Measurements from ENCODE around the gene IGFBP7.

The IGFBP7 gene

GRCh38 chr4:57109847-57110639, at the start of gene IGFBP7:
IGFBP7 (minus strand) TSS chr4:57110385; CDS start chr4:57110351, 34 bp downstream.
- DNase-seq (ENCODE audit: insufficient read length, low spot score) = no peak
- FAIRE-seq = no peak

- DNase-seq (ENCODE audit: insufficient read length, low spot score) (no peak), FAIRE-seq (no peak)
These were observed 49.7 kb upstream of the IGFBP7 start for GRCh38 chr4:57159866-57160265.

- DNase-seq (ENCODE audit: insufficient read length, low spot score) (no peak), FAIRE-seq (no peak)
These were observed 48.6 kb upstream of the IGFBP7 start for GRCh38 chr4:57158762-57159161.

GRCh38 chr4:57158221-57158620, 48.0 kb upstream of the IGFBP7 start:
- DNase-seq (ENCODE audit: insufficient read length, low spot score) = no peak
- FAIRE-seq = no peak

GRCh38 chr4:57157596-57158137, 47.5 kb upstream of the IGFBP7 start:
- DNase-seq (ENCODE audit: insufficient read length, low spot score) (no peak), FAIRE-seq (no peak)

DNA sequence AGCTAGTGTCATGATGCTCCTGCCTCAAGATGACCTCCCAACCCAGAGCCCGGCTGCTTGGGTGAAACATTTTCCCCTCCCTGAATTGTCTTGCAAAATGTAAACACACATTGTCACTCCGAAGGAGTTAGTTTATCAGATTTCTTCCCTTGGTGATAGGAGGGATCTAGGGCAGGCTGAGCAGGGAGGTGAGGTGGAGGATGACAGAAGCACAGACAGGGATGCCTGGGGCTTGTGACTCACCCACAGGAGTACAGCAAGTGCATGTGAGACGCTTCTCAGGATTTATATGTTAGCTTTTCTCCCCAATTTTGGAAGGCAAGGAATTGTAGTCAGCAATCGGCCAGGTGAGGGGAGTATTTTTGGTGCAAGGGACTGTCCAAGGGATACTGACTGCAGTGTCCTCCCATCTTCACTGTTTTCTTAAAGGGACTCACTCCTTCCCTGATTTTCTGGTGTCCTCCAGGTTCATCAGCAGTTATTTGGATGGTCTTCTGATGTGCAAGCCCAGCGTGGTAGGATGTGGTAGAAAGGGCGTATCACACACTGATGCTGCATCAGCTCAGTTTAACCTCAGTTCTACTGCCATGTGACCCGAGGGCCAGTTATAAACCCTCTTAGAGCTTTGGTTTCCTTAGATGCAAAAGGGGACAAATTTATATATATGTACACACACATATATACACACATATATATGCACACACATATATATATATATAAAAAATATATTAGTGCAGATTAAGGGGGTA, 46.2 kb upstream of the IGFBP7 start:
- no peak for FAIRE-seq
- no peak for DNase-seq (ENCODE audit: insufficient read length, low spot score)

DNA sequence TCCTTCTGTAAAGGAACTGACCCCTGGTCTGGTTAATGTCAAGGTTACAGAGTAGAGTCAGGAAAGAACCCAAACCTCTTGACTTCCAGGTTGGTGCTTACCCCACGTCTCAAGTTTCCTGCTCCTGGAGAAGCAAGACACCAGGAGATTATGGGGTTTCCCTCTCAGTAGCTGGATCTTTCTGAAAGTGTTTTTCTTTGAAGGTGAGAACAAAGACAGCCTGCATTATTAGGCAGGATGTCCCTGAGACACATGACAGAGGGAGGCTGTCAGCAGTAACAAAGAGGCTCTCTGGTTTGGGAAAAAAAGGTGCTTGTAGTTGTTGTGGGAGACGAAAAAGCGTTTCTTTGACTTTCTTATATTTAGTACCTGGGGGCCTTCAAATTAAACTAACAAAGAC, 44.7 kb upstream of the IGFBP7 start:
- FAIRE-seq = no peak
- no peak for DNase-seq (ENCODE audit: insufficient read length, low spot score)

GRCh38 chr4:57154191-57154590, 44.0 kb upstream of the IGFBP7 start:
- no peak for FAIRE-seq

GRCh38 chr4:57153207-57153606, 43.0 kb upstream of the IGFBP7 start:
- FAIRE-seq = no peak
- DNase-seq (ENCODE audit: insufficient read length, low spot score) = no peak

More at GRCh38 chr4:57154191-57154590, 44.0 kb upstream of the IGFBP7 start:
- no peak for DNase-seq (ENCODE audit: insufficient read length, low spot score)

DNA sequence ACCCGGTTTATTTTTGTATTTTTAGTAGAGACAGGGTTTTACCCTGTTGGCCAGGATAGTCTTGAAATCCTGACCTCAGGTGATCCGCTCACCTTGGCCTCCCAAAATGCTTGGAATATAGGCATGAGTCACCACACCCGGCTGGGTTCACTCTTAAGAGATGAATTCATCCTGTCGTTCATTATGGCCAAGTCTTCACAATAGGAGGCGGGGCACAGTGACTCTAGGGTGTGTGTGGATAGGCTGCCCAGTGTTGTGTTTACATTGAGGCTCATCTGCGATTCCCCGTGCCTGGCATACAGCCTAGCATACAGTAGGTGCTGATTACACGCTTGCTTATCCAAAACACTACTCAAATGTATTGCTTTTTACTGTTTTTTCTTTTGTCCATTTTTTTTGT, 41.3 kb upstream of the IGFBP7 start:
- DNase-seq (ENCODE audit: insufficient read length, low spot score) (no peak), FAIRE-seq (no peak)

GRCh38 chr4:57149833-57150232, 39.6 kb upstream of the IGFBP7 start:
- no peak for FAIRE-seq

DNA sequence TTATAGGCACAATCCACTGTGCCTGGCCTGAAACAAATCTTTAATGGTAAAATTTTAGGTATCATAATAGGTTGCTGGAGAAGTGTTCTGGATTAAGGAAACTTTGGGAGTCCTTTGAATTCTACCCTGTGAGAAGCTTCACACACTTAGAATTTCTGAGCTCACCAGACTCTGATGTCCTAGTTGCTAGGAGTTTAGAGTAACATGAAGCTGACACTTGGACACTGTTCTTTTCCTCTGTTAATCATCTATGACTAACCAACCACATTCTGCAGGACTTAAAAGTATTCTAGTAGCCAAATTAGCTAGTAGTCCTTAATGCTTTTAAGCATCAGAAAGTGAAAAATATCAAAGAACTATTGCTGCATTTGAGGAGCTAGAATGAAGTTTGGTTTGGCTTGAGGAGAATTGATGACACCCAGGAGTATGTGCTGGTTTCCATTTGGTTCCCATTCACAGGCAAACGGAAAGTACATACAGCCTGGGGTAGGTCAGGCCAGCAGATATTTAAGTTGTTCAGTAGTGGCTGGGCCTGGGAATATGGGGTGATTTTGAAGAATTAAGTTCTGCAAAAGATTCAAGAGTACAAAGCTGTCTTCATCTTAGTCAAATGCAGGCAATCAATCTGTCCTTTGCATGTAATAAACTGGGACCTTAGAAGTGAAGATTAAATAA, 38.8 kb upstream of the IGFBP7 start:
- no peak for FAIRE-seq
- no peak for DNase-seq (ENCODE audit: insufficient read length, low spot score)

More at GRCh38 chr4:57149833-57150232, 39.6 kb upstream of the IGFBP7 start:
- no peak for DNase-seq (ENCODE audit: insufficient read length, low spot score)

- FAIRE-seq (no peak), DNase-seq (ENCODE audit: insufficient read length, low spot score) (no peak)
These were observed 38.0 kb upstream of the IGFBP7 start for GRCh38 chr4:57148177-57148576.

DNA sequence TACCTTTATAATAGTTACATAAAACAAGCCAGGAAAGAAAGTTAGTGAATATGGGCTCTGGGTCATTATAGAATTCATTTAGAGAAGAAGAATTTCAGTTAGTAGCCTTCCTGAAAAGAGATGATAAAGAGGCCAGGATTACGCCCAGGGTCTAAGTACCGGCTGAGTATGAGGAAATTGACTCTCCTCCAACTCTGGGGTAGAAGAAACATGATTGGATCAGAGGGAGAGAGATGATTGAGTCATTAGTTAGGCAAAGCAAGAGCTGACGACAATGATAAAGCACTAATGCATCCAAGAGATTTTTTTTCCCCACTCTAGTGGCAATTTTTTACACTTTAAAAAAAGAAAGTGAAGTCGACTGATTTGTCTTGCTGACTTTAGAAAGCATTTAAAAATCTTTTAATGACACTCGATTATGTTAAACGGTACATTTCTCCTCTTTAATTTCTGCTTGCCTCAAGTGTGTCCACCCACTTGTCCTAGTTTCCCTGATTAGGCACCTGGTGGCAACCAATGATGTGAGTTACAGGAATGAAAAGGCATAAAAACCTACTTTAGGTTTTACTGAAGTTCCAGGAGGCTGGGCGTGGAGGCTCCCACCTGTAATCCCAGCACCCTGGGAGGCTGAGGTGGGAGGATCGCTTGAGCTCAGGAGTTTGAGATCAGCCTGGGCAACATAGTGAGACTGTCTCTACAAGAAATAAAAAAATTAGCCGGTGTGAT, 37.3 kb upstream of the IGFBP7 start:
- DNase-seq (ENCODE audit: insufficient read length, low spot score) (no peak), FAIRE-seq (no peak)

GRCh38 chr4:57146444-57146843, 36.3 kb upstream of the IGFBP7 start:
- no peak for FAIRE-seq
- DNase-seq (ENCODE audit: insufficient read length, low spot score) = no peak

- DNase-seq (ENCODE audit: insufficient read length, low spot score) = no peak
- no peak for FAIRE-seq
These were observed 34.3 kb upstream of the IGFBP7 start for GRCh38 chr4:57144466-57144865.

DNA sequence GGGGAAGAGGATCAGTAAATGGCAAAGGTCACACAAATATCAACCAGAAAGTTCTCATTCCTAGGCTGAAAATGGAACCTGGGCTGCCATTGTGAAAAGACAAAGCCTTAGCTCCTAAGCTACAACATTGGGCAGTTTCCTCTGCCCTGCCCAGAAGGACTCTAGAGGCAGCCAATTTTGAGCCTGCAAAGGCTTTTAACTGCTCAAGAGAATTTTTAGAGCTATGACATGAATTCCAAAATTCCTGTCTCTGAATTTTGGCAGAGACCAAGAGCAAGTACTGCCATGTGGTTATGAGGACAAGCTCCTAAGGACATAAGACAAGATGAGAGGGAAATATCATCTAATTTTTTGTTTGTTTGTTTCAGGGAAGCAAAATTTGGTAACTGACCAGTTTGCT, 29.6 kb upstream of the IGFBP7 start:
- FAIRE-seq (no peak), DNase-seq (ENCODE audit: insufficient read length, low spot score) (no peak)

- FAIRE-seq = no peak
These were observed 27.1 kb upstream of the IGFBP7 start for GRCh38 chr4:57137261-57137660.

GRCh38 chr4:57136281-57136680, 26.1 kb upstream of the IGFBP7 start:
- DNase-seq (ENCODE audit: insufficient read length, low spot score) (no peak), FAIRE-seq (no peak)

More at GRCh38 chr4:57137261-57137660, 27.1 kb upstream of the IGFBP7 start:
- DNase-seq (ENCODE audit: insufficient read length, low spot score) = no peak

- DNase-seq (ENCODE audit: insufficient read length, low spot score) = no peak
These were observed 22.6 kb upstream of the IGFBP7 start for GRCh38 chr4:57132743-57133137.

More at GRCh38 chr4:57132743-57133137, 22.6 kb upstream of the IGFBP7 start:
- no peak for FAIRE-seq
